A549 (cell line): ENCODE data around the gene BORA. TPM values are rescaled to one million over a fixed set of nuclear protein-coding genes. Genes with fewer than 3 reads are reported as not detected.

Experiments used
- ATAC-seq, 2 experiments: fragments of 200-7000 bp in 1 of 2; fragments of >200 bp in 1 of 2; cut with Nextera tagmentation in 1 of 2; cut with Tn5 transposase in 1 of 2; 3 replicates each; pipeline versions ENCODE4 v1.8.0 to v1.9.1; 2018 to 2020; ENCODE audit warnings: mild to moderate bottlenecking in 1 of 2, moderate library complexity in 1 of 2
- CTCF ChIA-PET: fragments of 300-600 bp; sonication (Branson Sonifier 250); formaldehyde crosslinking; extraction: SDS; loops from one replicate; lab custom pipeline; 2021; ENCODE audit warnings: antibody characterized with exemption, inconsistent platforms; lab: Yijun Ruan, JAX
- POLR2A ChIA-PET: fragments of 350-600 bp; formaldehyde crosslinking; extraction: SDS; loops from one replicate; lab custom pipeline; 2021; ENCODE audit warnings: antibody characterized with exemption, inconsistent platforms; lab: Yijun Ruan, JAX
- DNase-seq, 2 experiments: peaks; one replicate each; pipeline versions ENCODE4 v3.0.0 to v3.0.0-alpha.2; 2011 to 2016; ENCODE audit warnings: low read depth in 1 of 2, low spot score in 1 of 2
- FAIRE-seq: peaks from 2 replicates; lab custom pipeline; 2011; peaks lifted over from hg19 to GRCh38; lab: Jason Lieb, UNC
- H3K27ac ChIP-seq, 2 experiments: fragments of >200 bp; sonication (Bioruptor Twin); formaldehyde crosslinking; 3 replicates each; pipeline ENCODE4 v1.5.1; 2016 to 2017
- H3K4me1 ChIP-seq: fragments of >200 bp; sonication (Bioruptor Twin); formaldehyde crosslinking; 3 replicates; pipeline ENCODE4 v1.6.1; 2016
- H3K4me2 ChIP-seq: fragments of >200 bp; sonication (Bioruptor Twin); formaldehyde crosslinking; 3 replicates; pipeline ENCODE4 v1.6.1; 2016
- H3K4me3 ChIP-seq: fragments of >200 bp; sonication (Bioruptor Twin); formaldehyde crosslinking; 3 replicates; pipeline ENCODE4 v1.5.1; 2016
- H3K9me3 ChIP-seq: fragments of >200 bp; sonication (Bioruptor Twin); formaldehyde crosslinking; 3 replicates; pipeline ENCODE4 v1.6.1; 2016
- BCL3 ChIP-seq: fragments of >200 bp; sonication (Bioruptor Twin); formaldehyde crosslinking; IDR thresholded peaks from 3 replicates; pipeline ENCODE4 v1.6.1; 2016
- CHD4 ChIP-seq: fragments of 200-600 bp; sonication (generic); IDR thresholded peaks from 2 replicates; pipeline ENCODE4 v1.6.1; 2016; ENCODE audit warnings: antibody characterized with exemption, mild to moderate bottlenecking, borderline replicate concordance
- EHF ChIP-seq: fragments of 250-450 bp; sonication (Bioruptor Pico); IDR thresholded peaks from 2 replicates; pipeline ENCODE4 v1.5.0; 2020; ENCODE audit warnings: mild to moderate bottlenecking
- EHMT2 ChIP-seq: fragments of 200-600 bp; sonication (generic); IDR thresholded peaks from 2 replicates; pipeline ENCODE4 v1.6.1; 2016; ENCODE audit warnings: antibody characterized with exemption, low read depth, mild to moderate bottlenecking, moderate library complexity
- ESRRA ChIP-seq: fragments of 150-350 bp; IDR thresholded peaks from 2 replicates; pipeline ENCODE4 v1.6.1; 2014; ENCODE audit warnings: mild to moderate bottlenecking, low read length, borderline replicate concordance
- FOSB ChIP-seq: fragments of 250-450 bp; sonication (Bioruptor Pico); IDR thresholded peaks from 2 replicates; pipeline ENCODE4 v1.5.0; 2020; ENCODE audit warnings: mild to moderate bottlenecking, moderate library complexity
- HDAC2 ChIP-seq: fragments of 200-600 bp; sonication (generic); IDR thresholded peaks from 2 replicates; pipeline ENCODE4 v1.6.1; 2016
- HES2 ChIP-seq: fragments of >200 bp; sonication (Bioruptor Twin); formaldehyde crosslinking; IDR thresholded peaks from 2 replicates; pipeline ENCODE4 v1.6.1; 2016
- HMGXB4 ChIP-seq: fragments of 250-450 bp; sonication (Bioruptor Pico); IDR thresholded peaks from 2 replicates; pipeline ENCODE4 v1.5.0; 2021; ENCODE audit warnings: mild to moderate bottlenecking, moderate library complexity, borderline replicate concordance
- HOXA7 ChIP-seq: fragments of 250-450 bp; sonication (Bioruptor Pico); IDR thresholded peaks from 2 replicates; pipeline ENCODE4 v1.5.0; 2020; ENCODE audit warnings: mild to moderate bottlenecking, moderate library complexity
- HOXB13 ChIP-seq: fragments of 250-450 bp; sonication (Bioruptor Pico); IDR thresholded peaks from 2 replicates; pipeline ENCODE4 v1.5.0; 2020; ENCODE audit warnings: low read depth, mild to moderate bottlenecking, moderate library complexity
- JUN ChIP-seq, 2 experiments: fragments of >200 bp; sonication (Bioruptor Twin); formaldehyde crosslinking; IDR thresholded peaks; 2 replicates in 1 of 2; 3 replicates in 1 of 2; pipeline ENCODE4 v1.6.1; 2016 to 2017
- KDM1A ChIP-seq: fragments of 200-600 bp; sonication (generic); IDR thresholded peaks from 2 replicates; pipeline ENCODE4 v1.6.1; 2016; ENCODE audit warnings: low read depth, mild to moderate bottlenecking
- KDM5A ChIP-seq: fragments of 200-600 bp; sonication (generic); IDR thresholded peaks from 2 replicates; pipeline ENCODE4 v1.6.1; 2016; ENCODE audit warnings: antibody characterized with exemption, mild to moderate bottlenecking
- MAFK ChIP-seq: fragments of 450-650 bp; IDR thresholded peaks from 2 replicates; pipeline ENCODE4 v1.6.1; 2014; ENCODE audit not compliant: partially characterized antibody
- MAX ChIP-seq: IDR thresholded peaks from 2 replicates; pipeline ENCODE4 v1.6.1; 2012
- MAZ ChIP-seq: fragments of 150-350 bp; IDR thresholded peaks from 2 replicates; pipeline ENCODE4 v1.6.1; 2014; ENCODE audit warnings: antibody characterized with exemption, low read depth, low read length, borderline replicate concordance
- MYC ChIP-seq: IDR thresholded peaks from 2 replicates; pipeline ENCODE4 v1.6.1; 2012; ENCODE audit warnings: mild to moderate bottlenecking, inconsistent platforms, low read length, improper control_type of control experiment, borderline replicate concordance
- PHF8 ChIP-seq: fragments of 200-600 bp; sonication (generic); IDR thresholded peaks from 2 replicates; pipeline ENCODE4 v1.6.1; 2016; ENCODE audit warnings: low read depth, mild to moderate bottlenecking, antibody characterized with exemption, moderate library complexity, borderline replicate concordance
- POLR2AphosphoS2 ChIP-seq: conservative IDR thresholded peaks from 2 replicates; pipeline ENCODE4 v1.6.1; 2012; ENCODE audit warnings: low read length, improper control_type of control experiment, inconsistent platforms
- RAD21 ChIP-seq, 2 experiments: fragments of >200 bp in 1 of 2; sonication (Bioruptor Twin) in 1 of 2; formaldehyde crosslinking in 1 of 2; IDR thresholded peaks in 1 of 2; conservative IDR thresholded peaks in 1 of 2; 2 replicates in 1 of 2; 3 replicates in 1 of 2; pipeline ENCODE4 v1.6.1; 2012 to 2018; ENCODE audit warnings: inconsistent platforms in 1 of 2
- RCOR1 ChIP-seq: fragments of 150-350 bp; IDR thresholded peaks from 2 replicates; pipeline ENCODE4 v1.6.1; 2014; ENCODE audit warnings: antibody characterized with exemption, low read length, low read depth
- RFX5 ChIP-seq: fragments of 450-650 bp; IDR thresholded peaks from 2 replicates; pipeline ENCODE4 v1.7.1; 2014; ENCODE audit warnings: antibody characterized with exemption, mild to moderate bottlenecking, moderate library complexity
- ZFP36 ChIP-seq: fragments of 450-650 bp; IDR thresholded peaks from 2 replicates; pipeline ENCODE4 v1.6.1; 2014; ENCODE audit warnings: borderline replicate concordance; ENCODE audit not compliant: partially characterized antibody
- ZSCAN20 ChIP-seq: fragments of 250-450 bp; sonication (Bioruptor Pico); IDR thresholded peaks from 2 replicates; pipeline ENCODE4 v1.8.0; 2022; ENCODE audit warnings: mild to moderate bottlenecking, moderate library complexity
- WGBS: methylation state at CpG from one replicate; pipeline ENCODE4 v1.1.6; 2017; ENCODE audit errors: missing lambda C conversion rate; 5-methylcytosine and 5-hydroxymethylcytosine counted together
- polyA plus RNA-seq, 4 experiments: library from polyadenylated mRNA; depleted of rRNA in 3 of 4; stranded (reverse); fragments of >200 nt; fragmentation: RNase III in 1 of 4; extraction: RNeasy Plus Mini Kit Qiagen cat#74134 plus additional on column Dnase treatment in 1 of 4; gene quantifications; 2 replicates in 3 of 4; 3 replicates in 1 of 4; pipeline ENCODE4 v1.2.3, GENCODE V29; 2011 to 2017

BORA gene
- polyA plus RNA-seq, 2 of the 4 experiments (the other 2 are of a cell fraction): 7.1 to 8.4 TPM

- ATAC-seq (no peak), DNase-seq (no peak), FAIRE-seq (no peak)
- ChIA-PET POLR2A (no interaction called here), CTCF (no interaction called here)
- Histone ChIP-seq H3K4me3 (no peak overlapping the region), H3K9me3 (no peaks in the 10 kb centered on the region), H3K4me1 (no peaks in the 10 kb centered on the region), H3K27ac (no peak overlapping the region), H3K4me2 (no peak overlapping the region)
- 11% methylated on average over 5 of the region's 5 CpGs for WGBS
- TF ChIP-seq MYC (no peak), EHF (CRISPR knock-in tag) (no peak), ZSCAN20 (CRISPR knock-in tag) (no peak), MAX (no peak), KDM1A (no peak), MAZ (no peak), EHMT2 (no peak), HOXA7 (CRISPR knock-in tag) (no peak), JUN (IDR thresholded peaks at IDR 0.05) (no peak), PHF8 (no peak), ESRRA (no peak)
Measured at GRCh38 chr13:72692884-72693514, 34.7 kb upstream of the BORA start.

- DNase-seq: no peak
- no peak overlapping the region for H3K4me2 ChIP-seq
- no peak for ATAC-seq
- H3K27ac ChIP-seq: no peak overlapping the region
- no peaks in the 10 kb centered on the region for H3K9me3 ChIP-seq
- WGBS: 32% methylated on average over 5 of the region's 5 CpGs
- ChIA-PET POLR2A (no interaction called here), CTCF (no interaction called here)
- no peak overlapping the region for H3K4me3 ChIP-seq
- H3K4me1 ChIP-seq: no peaks in the 10 kb centered on the region
- TF ChIP-seq MYC (no peak), CHD4 (no peak), MAFK (no peak), ZFP36 (no peak), PHF8 (no peak), POLR2AphosphoS2 (no peak), RCOR1 (no peak), HOXB13 (CRISPR knock-in tag) (no peak), BCL3 (no peak), KDM5A (no peak), MAZ (no peak), HDAC2 (no peak), JUN (IDR thresholded peaks at IDR 0.05) (no peak), RAD21 (conservative IDR thresholded peaks at IDR 0.05 in 1 of 2, IDR thresholded peaks at IDR 0.05 in 1 of 2) (no peak), HES2 (no peak), HMGXB4 (no peak), RFX5 (no peak), FOSB (CRISPR knock-in tag) (no peak), EHF (CRISPR knock-in tag) (no peak)
- FAIRE-seq: no peak
Measured at GRCh38 chr13:72693832-72694231, 33.9 kb upstream of the BORA start.
